GM12878 (cell line): ENCODE measurements around the gene TRIM47. TPM values are rescaled to one million over a fixed set of nuclear protein-coding genes. Genes with fewer than 3 reads are reported as not detected.

ENCODE experiments used
- ATAC-seq: fragments of 200-7000 bp; cut with Tn5 transposase; 3 replicates; pipeline ENCODE4 v1.9.1; 2020; ENCODE audit warnings: mild to moderate bottlenecking, moderate library complexity
- BruUV-seq: library from RNA; stranded (reverse); fragments of 400-500 nt; replicated peaks from 2 replicates; lab custom pipeline; 2021; lab: Mats Ljungman, UMichigan
- CTCF ChIA-PET: fragments of 300-600 bp; sonication (Branson Sonifier 250); formaldehyde crosslinking; extraction: SDS; loops from one replicate; lab custom pipeline; 2021; ENCODE audit warnings: inconsistent platforms; lab: Yijun Ruan, JAX
- POLR2A ChIA-PET: fragments of 350-600 bp; formaldehyde crosslinking; extraction: SDS; loops from one replicate; lab custom pipeline; 2021; ENCODE audit warnings: inconsistent platforms; lab: Charles Lee
- RAD21 ChIA-PET: fragments of 300-600 bp; sonication (Branson Sonifier 250); formaldehyde crosslinking; loops from one replicate; lab custom pipeline; 2023; ENCODE audit warnings: antibody characterized with exemption; ENCODE audit not compliant: unreplicated experiment; lab: Charles Lee
- SMC1A ChIA-PET: fragments of 300-600 bp; sonication (Branson Sonifier 250); formaldehyde crosslinking; loops from one replicate; lab custom pipeline; 2023; ENCODE audit not compliant: unreplicated experiment, uncharacterized antibody; lab: Charles Lee
- DNase-seq: peaks from one replicate; pipeline ENCODE4 v3.0.0-alpha.2; 2011; ENCODE audit warnings: low read depth, low spot score
- FAIRE-seq: peaks from 3 replicates; lab custom pipeline; 2011; peaks lifted over from hg19 to GRCh38; lab: Jason Lieb, UNC
- H2AFZ ChIP-seq: 2 replicates; pipeline ENCODE4 v1.6.0; 2011; ENCODE audit warnings: low read depth, low read length, control low read depth; ENCODE audit not compliant: control insufficient read depth
- H3K27ac ChIP-seq: 2 replicates; pipeline ENCODE4 v1.5.1; 2011; ENCODE audit warnings: control low read depth; ENCODE audit not compliant: control insufficient read depth, insufficient read depth
- H3K27me3 ChIP-seq, 2 experiments: replicated peaks in 1 of 2; 2 replicates each; pipeline versions ENCODE4 v1.6.0 to v1.6.1; 2011; ENCODE audit warnings: low read length in 1 of 2; ENCODE audit not compliant: control insufficient read depth in 2 of 2, insufficient read depth in 2 of 2
- H3K36me3 ChIP-seq, 2 experiments: 2 replicates each; pipeline ENCODE4 v1.5.1; 2011; ENCODE audit warnings: low read length in 1 of 2; ENCODE audit not compliant: control insufficient read depth in 2 of 2, insufficient read depth in 2 of 2
- H3K4me1 ChIP-seq: 2 replicates; pipeline ENCODE4 v1.6.1; 2011; ENCODE audit warnings: mild to moderate bottlenecking, low read length, moderate library complexity, mixed read lengths; ENCODE audit not compliant: control insufficient read depth, insufficient read depth
- H3K4me2 ChIP-seq: 2 replicates; pipeline ENCODE4 v1.6.0; 2011; ENCODE audit warnings: control low read depth; ENCODE audit not compliant: control insufficient read depth, insufficient read depth
- H3K4me3 ChIP-seq: fragments of 200-600 bp; sonication (generic); 2 replicates; pipeline ENCODE4 v1.5.1; 2016
- H3K79me2 ChIP-seq: 2 replicates; pipeline ENCODE4 v1.6.0; 2011; ENCODE audit warnings: low read length; ENCODE audit not compliant: control insufficient read depth, insufficient read depth
- H3K9ac ChIP-seq: 2 replicates; pipeline ENCODE4 v1.8.0; 2011; ENCODE audit warnings: low read length, control low read depth, mixed read lengths; ENCODE audit not compliant: control insufficient read depth, insufficient read depth
- H3K9me3 ChIP-seq: replicated peaks from 3 replicates; pipeline ENCODE4 v1.5.1; 2011; ENCODE audit warnings: mild to moderate bottlenecking, low read length; ENCODE audit not compliant: control insufficient read depth, insufficient read depth
- H4K20me1 ChIP-seq: 2 replicates; pipeline ENCODE4 v1.6.0; 2011; ENCODE audit not compliant: control insufficient read depth, insufficient read depth
- BCLAF1 ChIP-seq: fragments of 450-650 bp; IDR thresholded peaks from 2 replicates; pipeline ENCODE4 v1.6.1; 2017; ENCODE audit warnings: antibody characterized with exemption, mild to moderate bottlenecking, moderate library complexity
- CBX3 ChIP-seq: fragments of 200-600 bp; sonication (generic); IDR thresholded peaks from 2 replicates; pipeline ENCODE4 v1.6.1; 2016; ENCODE audit warnings: low read depth, borderline replicate concordance
- CEBPZ ChIP-seq: fragments of 150-350 bp; IDR thresholded peaks from 2 replicates; pipeline ENCODE4 v1.6.1; 2016; ENCODE audit warnings: low read depth, low read length
- E4F1 ChIP-seq: fragments of 450-650 bp; IDR thresholded peaks from 2 replicates; pipeline ENCODE4 v1.6.1; 2018; ENCODE audit warnings: borderline replicate concordance, mild to moderate bottlenecking; ENCODE audit not compliant: partially characterized antibody
- MEF2A ChIP-seq: IDR thresholded peaks from 2 replicates; pipeline ENCODE4 v1.6.1; 2011; ENCODE audit warnings: low read depth, mild to moderate bottlenecking, low read length, moderate library complexity; ENCODE audit not compliant: insufficient read depth
- SMAD1 ChIP-seq: fragments of 450-650 bp; IDR thresholded peaks from 2 replicates; pipeline ENCODE4 v1.6.1; 2018; ENCODE audit warnings: mild to moderate bottlenecking, low read depth; ENCODE audit not compliant: partially characterized antibody
- SREBF2 ChIP-seq: IDR thresholded peaks from 2 replicates; pipeline ENCODE4 v1.6.1; 2012; ENCODE audit warnings: mild to moderate bottlenecking, low read length
- TCF12 ChIP-seq: IDR thresholded peaks from 2 replicates; pipeline ENCODE4 v1.6.1; 2011; ENCODE audit warnings: low read depth, mild to moderate bottlenecking, low read length
- USF1 ChIP-seq: IDR thresholded peaks from 2 replicates; pipeline ENCODE4 v1.6.1; 2011; ENCODE audit warnings: borderline replicate concordance, low read depth, mild to moderate bottlenecking, moderate library complexity, mixed read lengths, low read length; ENCODE audit not compliant: insufficient read depth; ENCODE audit errors: extremely low read length
- WGBS: methylation state at CpG from one replicate; pipeline ENCODE4 v1.1.6; 2016; ENCODE audit warnings: low lambda C conversion rate; ENCODE audit not compliant: insufficient replicate concordance, insufficient coverage; ENCODE audit errors: missing lambda C conversion rate; 5-methylcytosine and 5-hydroxymethylcytosine counted together
- in situ Hi-C: fragments of 300-500 bp; cut with MboI; formaldehyde crosslinking; loops from 9 replicates; pipeline ENCODE4 v1.14.3; 2018; ENCODE audit warnings: mixed read lengths
- intact Hi-C: fragments of 100-400 bp; cut with micrococcal nuclease; formaldehyde crosslinking; loops from one replicate; pipeline ENCODE4 v1.14.2; 2022; ENCODE audit not compliant: unreplicated experiment
- polyA plus RNA-seq, 11 experiments: library from polyadenylated mRNA; depleted of rRNA in 4 of 11; unstranded in 6 of 11; stranded (reverse) in 5 of 11; fragments of >200 nt; fragmentation: Nextera tagmentation in 4 of 11; fragmentation: Illumina TruSeq in 1 of 11; extraction: Ambion mirVana in 4 of 11; extraction: Trizol in 1 of 11; gene quantifications; 1 replicate in 1 of 11; 2 replicates in 10 of 11; pipeline versions ENCODE4 v1.2.1 to v1.2.3, GENCODE V29; 2011 to 2016; ENCODE audit warnings: inconsistent platforms in 2 of 11, missing spikeins in 2 of 11, low read depth in 1 of 11
- total RNA-seq, 4 experiments: library from RNA; depleted of rRNA in 3 of 4; stranded (reverse); fragments of >200 nt in 3 of 4; fragmentation: Illumina TruSeq in 1 of 4; extraction: Trizol in 1 of 4; gene quantifications; 2 replicates each; pipeline versions ENCODE4 v1.2.1 to v1.2.3, GENCODE V29; 2013 to 2021

The TRIM47 gene
- total and polyA plus RNA-seq, 10 of the 15 experiments (the other 5 are each of a cell fraction or from before 2014, with no cell fraction given), result 0.35 to 9.7 (median 5.3) TPM

- 78% methylated on average over 7 of the region's 7 CpGs for WGBS
- no peak for FAIRE-seq
- no peak for DNase-seq
- peaks cover 3 to 7% of the 10 kb centered on the region in 2 experiments; a peak in 3 of 4 replicates for H3K36me3 ChIP-seq
- ChIA-PET CTCF (interaction anchor here (0.6 to 5.9 kb wide), 19 partner anchors 14 to 178 kb away, joined by 3 to 63 read pairs (median 4); partner anchors contain the start of genes GALK1 and UNC13D), SMC1A (interaction anchor here (0.9 to 1.4 kb wide), 4 partner anchors 44 to 76 kb away, joined by 3 to 4 read pairs (median 4); no protein-coding TSS in a partner anchor), POLR2A (no interaction called here), RAD21 (interaction anchor here (0.8 to 1.8 kb wide), 7 partner anchors 19 to 76 kb away, joined by 3 to 12 read pairs (median 6); partner anchors contain the start of gene GALK1)
- H3K79me2 ChIP-seq, result no peaks in the 10 kb centered on the region
- intact Hi-C loops (no loop called here), in situ Hi-C loops (no loop called here)
- H3K27ac ChIP-seq, result no peak overlapping the region
- H3K4me1 ChIP-seq, result no peaks in the 10 kb centered on the region
- no peak overlapping the region for H3K4me2 ChIP-seq
- H2AFZ ChIP-seq, result no peak overlapping the region
- no peak for ATAC-seq
- BruUV-seq, result no TSS peak
- H3K4me3 ChIP-seq, result no peak overlapping the region
- no peaks in the 10 kb centered on the region for H3K9me3 ChIP-seq
- no peaks in the 10 kb centered on the region for H3K27me3 ChIP-seq
- no peak overlapping the region for H3K9ac ChIP-seq
- no peaks in the 10 kb centered on the region for H4K20me1 ChIP-seq
- TF ChIP-seq BCLAF1, result no peak
- TF ChIP-seq TCF12, result no peak
- TF ChIP-seq SMAD1, result no peak
- TF ChIP-seq USF1, result no peak
- TF ChIP-seq MEF2A, result no peak
- no peak for TF ChIP-seq E4F1
- no peak for TF ChIP-seq CEBPZ
- no peak for TF ChIP-seq CBX3
- TF ChIP-seq SREBF2, result no peak
Measured at GRCh38 chr17:75829747-75830146, 48.6 kb downstream of the TRIM47 start.
